Urinary bladder (tissue), 4 donors: Measurements from ENCODE around the gene PLEKHM3. TPM values are rescaled to one million over a fixed set of nuclear protein-coding genes. Genes with fewer than 3 reads are reported as not detected.

Experiments used
- DNase-seq: peaks from one replicate; pipeline ENCODE4 v3.0.0-alpha.2; 2015; ENCODE audit errors: extremely low spot score
- H3K27ac ChIP-seq: one replicate; pipeline ENCODE4 v1.5.1; 2013; ENCODE audit warnings: low read depth, mild to moderate bottlenecking, moderate library complexity
- H3K36me3 ChIP-seq: one replicate; pipeline ENCODE4 v1.6.1; 2013; ENCODE audit warnings: mild to moderate bottlenecking, moderate library complexity; ENCODE audit not compliant: insufficient read depth
- H3K4me1 ChIP-seq: one replicate; pipeline ENCODE4 v1.6.1; 2013; ENCODE audit warnings: mild to moderate bottlenecking, moderate library complexity; ENCODE audit not compliant: insufficient read depth
- H3K4me3 ChIP-seq: one replicate; pipeline ENCODE4 v1.5.1; 2013; ENCODE audit warnings: low read depth, low read length
- WGBS: extraction: QIAGEN DNeasy Blood & Tissue Kit; methylation state at CpG from one replicate; pipeline ENCODE4 v1.1.7; 2013; 5-methylcytosine and 5-hydroxymethylcytosine counted together
- polyA plus RNA-seq: library from polyadenylated mRNA; stranded (reverse); fragments of 200-250 nt; gene quantifications from one replicate; pipeline ENCODE4 v1.2.3, GENCODE V29; 2013
- total RNA-seq: library from RNA; depleted of rRNA; stranded (reverse); fragments of >200 nt; gene quantifications from one replicate; pipeline ENCODE4 v1.2.3, GENCODE V29; 2014
- donor health status: healthy with polysubstance abuse.
- donor health status: healthy.

The PLEKHM3 gene
- total and polyA plus RNA-seq, 2 donors, result 5.7 to 30.1 TPM

DNA sequence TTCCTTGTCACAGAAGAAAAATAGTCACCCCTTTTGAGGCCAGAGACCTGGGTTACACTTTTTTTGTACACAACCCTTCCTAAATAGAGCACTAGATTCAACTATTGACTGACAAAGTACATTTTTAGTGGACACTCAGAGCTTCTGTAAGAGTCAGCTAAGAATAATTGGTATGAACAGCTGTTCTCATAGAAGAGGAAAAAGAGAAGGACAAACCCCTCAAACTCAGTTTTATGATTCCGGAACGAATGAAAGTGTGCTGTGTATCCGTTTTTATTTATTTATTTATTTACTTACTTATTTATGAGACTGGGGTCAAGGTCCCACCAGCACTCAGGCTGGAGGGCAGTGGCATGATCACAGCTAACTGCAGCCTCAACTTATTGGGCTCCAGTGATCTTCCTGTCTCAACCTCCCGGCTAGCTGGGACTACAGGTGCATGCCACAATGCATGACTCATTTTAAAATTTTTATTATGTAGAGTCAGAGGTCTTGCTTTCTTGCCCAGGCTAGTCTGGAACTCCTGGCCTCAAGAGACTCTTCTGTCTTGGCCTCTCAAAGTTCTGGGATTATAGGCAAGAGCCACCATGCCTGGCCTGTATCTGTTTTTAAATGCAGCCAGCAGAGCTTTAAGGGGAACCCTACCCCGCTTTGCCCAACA, 219.6 kb downstream of the PLEKHM3 start:
- Histone ChIP-seq H3K4me3 (no peak overlapping the region), H3K4me1 (no peaks in the 10 kb centered on the region), H3K36me3 (no peaks in the 10 kb centered on the region), H3K27ac (no peak overlapping the region)
- WGBS, result 75% methylated on average over 5 of the region's 5 CpGs
- DNase-seq, result no peak

DNA sequence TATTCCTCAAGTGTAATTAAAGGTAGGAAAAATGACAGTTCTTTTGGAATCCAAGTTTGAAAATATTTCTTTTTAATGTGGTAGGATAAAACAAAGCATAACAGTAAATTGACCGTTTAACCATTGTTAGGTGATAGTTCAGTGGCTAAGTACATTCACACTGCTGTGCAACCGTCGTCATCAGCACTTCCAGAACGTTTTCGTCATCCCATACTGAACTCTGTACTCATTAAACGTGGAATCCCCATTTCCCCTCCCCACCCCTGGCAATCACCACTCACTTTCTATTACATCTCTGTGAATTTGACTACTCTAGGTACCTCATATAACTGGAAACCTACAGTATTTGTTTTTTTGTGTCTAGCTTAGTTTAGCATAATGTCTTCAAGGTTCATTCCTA, 222.7 kb downstream of the PLEKHM3 start:
- Histone ChIP-seq H3K4me3 (no peak overlapping the region), H3K4me1 (no peaks in the 10 kb centered on the region), H3K27ac (no peak overlapping the region), H3K36me3 (no peaks in the 10 kb centered on the region)
- 72% methylated on average over 6 of the region's 6 CpGs for WGBS
- DNase-seq, result no peak

DNA sequence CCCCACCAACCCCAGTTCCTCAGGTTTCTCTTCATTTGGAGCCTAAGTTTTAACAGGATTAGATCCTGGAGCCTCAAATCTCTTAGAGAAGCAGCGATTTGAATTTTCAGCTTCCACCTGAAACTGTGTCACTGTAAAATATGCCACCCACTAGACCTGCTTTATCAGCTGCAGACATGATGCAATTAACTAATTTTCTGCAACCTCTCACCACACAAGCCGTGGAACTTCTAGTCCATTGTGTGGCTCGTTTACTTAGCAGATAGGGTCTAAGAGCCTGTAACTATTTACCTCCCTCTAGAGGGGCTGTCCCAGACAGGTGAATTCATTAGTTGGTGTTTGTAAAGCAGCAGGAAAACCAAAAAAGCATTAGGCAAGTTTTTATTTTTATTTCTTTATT, 224.1 kb downstream of the PLEKHM3 start:
- no peak for DNase-seq
- WGBS, result 26% methylated on average over 3 of the region's 3 CpGs

DNA sequence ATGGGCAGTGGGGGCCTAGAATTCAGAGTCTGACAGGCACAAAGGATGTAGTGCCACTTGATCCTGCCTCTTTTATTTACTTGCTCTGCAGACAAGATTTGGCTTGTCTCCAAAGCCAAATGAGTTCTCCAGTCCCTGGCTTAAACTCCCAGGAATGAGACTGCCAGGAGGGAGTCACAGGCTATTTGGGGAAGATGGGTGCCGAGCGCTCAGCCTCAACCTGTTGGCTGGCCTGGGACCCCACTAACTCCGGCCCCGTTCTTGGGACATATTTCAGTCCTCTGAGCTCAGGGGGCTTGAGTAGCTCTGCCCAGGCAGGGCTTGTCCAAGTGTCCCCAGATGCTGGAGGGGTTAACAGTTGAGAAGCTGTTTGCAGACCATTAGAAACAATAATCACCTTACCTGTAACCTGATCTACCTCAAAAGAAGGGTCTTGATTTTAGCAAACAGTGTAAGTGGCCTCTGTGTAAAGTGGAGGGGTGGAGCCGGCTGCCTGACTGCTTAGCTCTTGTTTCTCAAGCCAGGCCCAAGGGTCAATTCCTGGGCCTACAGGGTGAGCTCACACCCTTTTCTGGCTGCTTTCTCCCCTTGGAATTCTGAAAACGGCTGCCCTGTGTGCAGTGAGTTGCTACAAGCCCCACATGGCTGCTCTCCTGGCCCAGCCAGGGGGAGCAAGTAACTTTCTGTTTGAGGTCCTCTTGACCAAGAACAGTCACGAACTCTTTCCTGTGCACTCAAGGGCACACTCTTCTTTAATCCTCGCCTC, 228.6 kb downstream of the PLEKHM3 start:
- 63% methylated on average over 8 of the region's 8 CpGs for WGBS

More for the DNA sequence above, 224.1 kb downstream of the PLEKHM3 start:
- Histone ChIP-seq H3K27ac (no peak overlapping the region), H3K36me3 (no peaks in the 10 kb centered on the region), H3K4me1 (no peaks in the 10 kb centered on the region), H3K4me3 (no peak overlapping the region)

DNA sequence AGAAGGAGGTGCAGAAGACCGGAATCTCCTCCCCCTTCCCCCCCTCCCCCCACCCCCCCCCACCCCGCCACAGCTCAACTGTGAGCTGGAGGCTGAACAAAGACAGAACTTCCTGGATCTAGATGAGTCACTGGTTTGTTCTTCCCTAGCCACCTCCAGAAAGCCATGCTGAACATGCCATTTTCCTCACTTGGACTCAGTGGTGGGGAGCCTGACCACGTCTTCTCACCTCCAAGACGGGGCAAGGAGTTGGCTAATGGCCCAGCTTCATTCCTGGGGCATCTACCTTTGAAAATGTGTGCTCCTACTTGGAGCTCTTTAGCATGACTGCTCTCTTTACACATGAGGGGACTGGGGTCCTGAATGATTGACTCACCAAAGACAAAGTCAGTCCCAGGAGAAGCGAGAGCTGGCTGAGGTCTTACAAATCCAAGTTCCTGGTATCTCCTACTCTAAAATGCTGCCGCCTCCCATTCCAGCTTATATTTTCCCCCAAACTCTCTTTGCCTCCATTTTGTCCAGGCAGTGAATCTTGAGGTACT, 233.0 kb downstream of the PLEKHM3 start:
- no peak overlapping the region for H3K4me3 ChIP-seq
- H3K36me3 ChIP-seq, result no peaks in the 10 kb centered on the region
- WGBS, result 54% methylated on average over 6 of the region's 6 CpGs
- H3K4me1 ChIP-seq, result no peaks in the 10 kb centered on the region
- H3K27ac ChIP-seq, result no peak overlapping the region
- DNase-seq, result no peak

More for the DNA sequence above, 228.6 kb downstream of the PLEKHM3 start:
- no peak overlapping the region for H3K27ac ChIP-seq
- H3K4me3 ChIP-seq, result no peak overlapping the region
- DNase-seq, result no peak
- no peaks in the 10 kb centered on the region for H3K4me1 ChIP-seq
- no peaks in the 10 kb centered on the region for H3K36me3 ChIP-seq

DNA sequence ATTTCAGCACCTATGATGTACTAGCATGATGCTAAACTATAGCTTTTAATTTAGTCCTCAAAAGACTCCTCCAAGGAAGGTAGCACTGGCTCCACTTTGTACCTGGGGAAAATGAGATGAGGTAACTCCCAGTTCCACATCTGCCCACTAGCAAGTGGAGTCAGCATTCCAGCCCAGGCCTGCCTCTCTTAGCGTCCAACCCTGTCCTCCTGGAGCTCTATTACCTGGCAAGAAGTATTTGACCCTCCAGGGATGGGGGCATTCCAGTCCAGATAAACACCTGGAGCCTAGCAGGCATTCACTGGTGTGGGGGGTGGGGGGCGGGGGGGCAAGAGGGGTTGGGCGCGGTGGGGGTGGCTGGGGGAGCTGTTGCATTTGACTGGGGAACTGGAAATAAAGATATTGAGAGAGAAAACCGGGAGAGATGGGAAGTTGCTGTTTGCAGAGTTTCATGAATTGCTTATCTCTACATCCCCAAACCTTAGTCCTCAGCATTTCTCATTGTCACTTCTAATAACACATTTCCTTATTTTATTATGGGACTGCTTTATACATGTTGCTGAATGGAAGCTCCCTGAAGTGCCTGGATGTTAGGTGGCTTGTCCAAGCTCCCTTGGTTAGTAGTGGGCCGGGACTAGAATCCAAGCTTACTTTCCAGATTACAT, 233.6 kb downstream of the PLEKHM3 start:
- 53% methylated on average over 6 of the region's 6 CpGs for WGBS
- no peak overlapping the region for H3K27ac ChIP-seq
- DNase-seq, result no peak
- no peaks in the 10 kb centered on the region for H3K4me1 ChIP-seq
- H3K4me3 ChIP-seq, result no peak overlapping the region
- no peaks in the 10 kb centered on the region for H3K36me3 ChIP-seq

DNA sequence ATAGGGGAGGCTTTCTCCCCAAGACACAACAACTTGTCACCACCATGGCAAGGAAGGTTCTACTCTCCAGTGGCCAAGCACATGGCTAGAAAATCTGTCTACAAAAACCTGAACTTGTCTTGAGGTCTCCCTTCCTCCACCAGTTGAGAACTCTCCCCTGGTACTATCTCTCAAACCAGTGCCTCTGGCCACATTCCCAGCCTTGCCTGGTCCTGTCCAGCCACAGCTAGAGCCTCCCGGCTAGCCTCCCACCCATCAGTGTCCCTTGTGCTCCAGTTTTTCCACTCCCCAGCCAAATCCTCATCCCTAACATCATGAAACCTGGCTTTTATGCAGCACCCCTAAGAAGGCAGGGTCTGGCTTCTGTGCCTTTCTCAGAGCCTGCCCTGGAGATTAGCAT, 234.4 kb downstream of the PLEKHM3 start:
- Histone ChIP-seq H3K4me1 (no peaks in the 10 kb centered on the region), H3K36me3 (no peaks in the 10 kb centered on the region), H3K27ac (no peak overlapping the region), H3K4me3 (no peak overlapping the region)
- 76% methylated on average over 1 of the region's 1 CpG for WGBS
- DNase-seq, result no peak

DNA sequence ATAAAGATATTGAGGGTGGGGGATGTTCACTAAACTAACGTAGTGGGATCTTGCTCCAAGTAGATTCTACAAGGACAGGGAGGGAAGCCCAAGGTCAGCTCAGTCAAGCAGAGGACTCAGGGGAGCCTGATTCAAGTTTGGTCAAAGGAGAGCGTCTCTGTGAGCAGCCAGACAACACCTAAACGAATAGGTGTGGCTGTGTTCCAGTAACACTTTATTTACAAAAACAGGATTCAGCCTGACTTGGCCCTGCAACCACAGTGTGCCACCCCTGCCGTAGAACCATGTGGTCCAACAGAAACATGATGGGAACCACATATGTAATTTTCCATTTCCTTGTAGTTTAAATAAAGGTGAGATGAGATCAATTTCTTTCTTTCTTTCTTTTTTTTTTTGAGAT, 237.5 kb downstream of the PLEKHM3 start:
- Histone ChIP-seq H3K27ac (no peak overlapping the region), H3K36me3 (no peaks in the 10 kb centered on the region), H3K4me3 (no peak overlapping the region), H3K4me1 (no peaks in the 10 kb centered on the region)
- 67% methylated on average over 4 of the region's 4 CpGs for WGBS
- no peak for DNase-seq

DNA sequence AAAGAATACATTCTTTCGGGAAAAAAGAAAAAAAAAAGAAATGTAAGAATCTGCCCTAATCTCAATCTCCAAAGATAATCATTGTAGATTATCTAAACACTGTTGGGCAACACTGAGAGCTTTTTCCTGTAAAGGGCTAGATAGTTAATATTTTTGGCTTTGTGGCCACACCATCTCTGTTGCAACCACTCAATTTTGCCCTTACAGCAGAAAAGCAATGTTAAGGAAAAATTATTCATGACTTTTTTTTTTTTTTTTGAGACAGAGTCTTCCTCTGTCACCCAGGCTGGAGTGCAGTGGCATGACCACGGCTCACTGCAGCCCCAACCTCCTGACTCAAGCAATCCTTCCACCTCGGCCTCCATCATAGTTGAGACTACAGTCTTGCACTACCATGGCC, 238.3 kb downstream of the PLEKHM3 start:
- H3K27ac ChIP-seq, result no peak overlapping the region
- 84% methylated on average over 3 of the region's 3 CpGs for WGBS
- H3K4me1 ChIP-seq, result no peaks in the 10 kb centered on the region
- H3K4me3 ChIP-seq, result no peak overlapping the region
- DNase-seq, result no peak
- H3K36me3 ChIP-seq, result no peaks in the 10 kb centered on the region

DNA sequence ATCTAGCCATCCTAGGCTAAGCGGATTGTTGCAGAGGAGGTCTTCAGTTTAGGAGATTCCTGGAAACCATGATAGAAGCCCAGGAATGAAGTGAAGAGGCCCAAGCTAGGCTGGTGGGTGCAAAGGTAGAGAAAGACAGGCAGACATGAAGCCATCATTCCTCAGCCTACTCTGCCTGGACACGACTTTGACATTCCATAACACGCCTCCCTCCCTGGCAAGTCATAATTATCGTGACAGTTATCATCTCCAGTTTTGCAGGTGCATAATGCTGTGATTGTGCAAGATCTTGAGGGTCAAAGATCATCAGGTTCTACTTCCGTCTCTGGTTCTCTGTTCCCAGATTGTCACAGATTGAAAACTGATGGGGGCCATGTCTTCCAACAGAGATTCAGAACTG, 240.4 kb downstream of the PLEKHM3 start:
- 83% methylated on average over 5 of the region's 5 CpGs for WGBS

DNA sequence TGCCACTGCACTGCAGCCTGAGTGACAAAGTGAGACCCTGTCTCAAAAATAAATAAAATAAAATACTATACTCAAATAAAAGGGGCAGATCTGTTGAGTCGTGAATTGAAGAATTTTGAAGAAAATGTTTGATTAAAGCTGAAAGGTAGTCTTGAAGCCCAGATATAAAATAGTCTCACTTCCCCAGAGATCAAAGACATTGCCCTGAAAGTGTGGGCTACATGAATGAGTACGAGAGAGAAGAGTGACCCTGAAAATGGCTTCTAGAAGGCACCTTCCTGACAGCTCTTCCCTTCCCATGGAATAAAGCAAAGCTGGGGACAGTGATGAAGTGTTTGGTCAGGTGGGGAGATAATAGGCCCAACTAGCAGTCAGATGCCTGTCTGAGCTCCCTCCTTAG, 241.8 kb downstream of the PLEKHM3 start:
- no peak overlapping the region for H3K27ac ChIP-seq
- DNase-seq, result no peak
- no peak overlapping the region for H3K4me3 ChIP-seq
- 83% methylated on average over 2 of the region's 2 CpGs for WGBS
- no peaks in the 10 kb centered on the region for H3K36me3 ChIP-seq
- H3K4me1 ChIP-seq, result no peaks in the 10 kb centered on the region

More for the DNA sequence above, 240.4 kb downstream of the PLEKHM3 start:
- Histone ChIP-seq H3K36me3 (no peaks in the 10 kb centered on the region), H3K4me1 (no peaks in the 10 kb centered on the region), H3K4me3 (no peak overlapping the region), H3K27ac (no peak overlapping the region)
- DNase-seq, result no peak

DNA sequence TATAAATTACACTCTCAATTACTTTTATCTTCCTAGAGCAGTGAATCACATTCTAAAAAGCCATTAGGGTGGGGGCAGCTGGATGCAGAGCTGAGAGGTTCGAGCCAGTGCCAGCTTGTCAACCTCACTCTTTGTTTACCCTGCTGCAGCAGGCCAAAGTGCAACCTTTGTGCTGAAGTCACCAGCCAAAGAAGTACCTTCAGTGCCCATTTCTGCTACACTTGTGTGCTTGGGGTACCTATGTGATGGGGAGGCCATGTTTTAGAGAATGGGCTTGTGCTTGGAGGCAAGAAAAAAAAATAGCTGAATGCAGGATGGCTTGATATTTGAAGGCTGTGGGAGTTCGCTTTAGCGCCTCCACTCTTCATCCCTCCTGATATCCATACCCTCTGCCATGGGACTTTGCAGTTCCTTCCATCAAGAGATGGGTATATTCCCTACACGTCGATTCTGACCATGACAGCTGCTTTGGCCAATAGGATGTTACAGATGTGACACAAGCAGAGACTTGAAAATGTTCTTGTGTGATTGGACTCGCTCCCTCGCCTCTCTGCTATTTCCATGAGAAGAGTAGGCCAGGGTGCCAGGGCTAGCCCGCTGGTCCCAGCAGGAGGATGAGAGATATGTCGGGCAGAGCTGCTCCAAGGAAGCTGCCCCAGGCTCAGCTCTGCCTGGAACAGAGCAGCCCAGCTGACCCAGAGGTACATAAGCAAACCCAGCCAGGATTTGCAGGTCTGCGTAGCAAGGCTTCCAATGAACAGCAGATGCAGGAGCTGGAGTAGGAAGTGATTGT, 242.9 kb downstream of the PLEKHM3 start:
- H3K4me3 ChIP-seq, result no peak overlapping the region
- H3K27ac ChIP-seq, result no peak overlapping the region
- DNase-seq, result no peak
- no peaks in the 10 kb centered on the region for H3K4me1 ChIP-seq
- 80% methylated on average over 10 of the region's 10 CpGs for WGBS
- no peaks in the 10 kb centered on the region for H3K36me3 ChIP-seq

DNA sequence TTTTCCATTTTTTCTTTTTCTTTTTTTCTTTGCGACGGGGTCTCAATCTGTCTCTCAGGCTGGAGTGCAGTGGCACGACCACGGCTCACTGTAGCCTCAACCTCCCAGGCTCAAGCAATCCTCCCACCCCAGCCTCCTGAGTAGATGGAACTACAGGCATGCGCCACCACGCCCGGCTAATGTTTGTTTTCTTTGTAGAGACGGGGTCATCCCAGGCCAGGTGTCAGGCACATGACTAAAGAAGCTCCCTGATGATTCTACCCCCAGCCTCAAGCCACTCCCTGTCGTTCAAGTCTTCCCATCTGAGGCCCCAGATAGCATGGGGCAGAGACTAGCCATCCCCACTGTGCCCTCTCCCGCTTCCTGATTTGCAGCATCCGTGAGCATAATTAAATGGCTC, 245.8 kb downstream of the PLEKHM3 start:
- H3K27ac ChIP-seq, result no peak overlapping the region
- no peaks in the 10 kb centered on the region for H3K36me3 ChIP-seq
- no peaks in the 10 kb centered on the region for H3K4me1 ChIP-seq
- 86% methylated on average over 11 of the region's 11 CpGs for WGBS
- DNase-seq, result no peak
- H3K4me3 ChIP-seq, result no peak overlapping the region
